Hematopoietic multipotent progenitor cell treated with erythropoietin and hydrocortisone succinate and interleukin-3 and kit ligand, for 15 days (in vitro differentiated cells): ENCODE data around the gene TMIGD2.

Experiments used
- DNase-seq: peaks from one replicate; pipeline ENCODE4 v3.0.0-alpha.2; 2015; ENCODE audit warnings: low spot score

Gene TMIGD2

DNA sequence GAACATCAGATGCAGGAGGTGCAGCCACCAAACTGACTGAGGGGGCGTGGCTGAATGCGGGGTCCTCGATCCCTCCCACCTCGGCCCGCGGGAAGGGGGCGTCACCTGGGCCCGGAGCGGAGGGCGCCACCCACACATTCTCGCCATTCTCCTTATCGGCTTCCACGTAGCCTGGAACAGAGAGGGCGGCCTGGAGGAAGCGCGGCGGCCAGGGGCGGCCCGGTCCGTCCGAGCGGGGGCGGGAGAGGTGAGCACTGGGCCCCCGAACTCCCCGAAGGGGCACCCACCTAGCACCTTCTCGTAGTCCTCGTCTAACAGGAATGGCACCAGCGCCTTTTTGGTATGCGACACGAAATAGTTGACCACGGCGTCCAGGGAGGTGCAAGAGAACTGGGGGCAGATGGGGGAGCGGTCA lies 24.7 kb upstream of the TMIGD2 start:
- DNase-seq: no peak

DNA sequence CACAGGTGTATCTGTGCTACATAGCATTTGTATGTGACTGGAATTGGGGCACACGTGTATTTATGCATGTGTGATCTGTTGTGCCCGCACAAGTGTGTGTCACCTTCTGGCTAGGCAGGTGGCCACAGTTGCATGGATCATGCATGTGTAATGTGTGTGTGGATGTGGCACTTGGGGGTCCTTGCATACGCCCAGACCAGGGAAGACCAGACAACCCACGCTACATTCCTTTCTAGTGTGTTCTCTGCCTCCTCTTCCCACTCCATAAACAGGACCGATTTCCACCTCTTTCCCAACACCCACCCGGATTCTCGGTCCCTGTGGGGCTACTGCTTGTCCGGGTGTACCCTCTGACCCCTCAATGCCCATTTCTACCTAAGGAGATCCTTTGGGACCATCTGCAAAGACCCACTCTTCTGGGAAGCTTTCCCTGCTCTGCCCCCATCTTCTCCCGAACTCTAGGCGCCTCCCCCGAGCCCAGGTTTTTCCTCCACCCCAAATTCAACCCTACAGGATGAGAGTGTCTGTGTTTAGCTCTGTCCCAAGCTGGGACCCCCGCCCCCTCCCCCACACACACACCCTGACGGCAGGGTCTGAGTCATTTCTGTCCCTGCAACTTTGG lies 24.1 kb upstream of the TMIGD2 start:
- no peak for DNase-seq

DNA sequence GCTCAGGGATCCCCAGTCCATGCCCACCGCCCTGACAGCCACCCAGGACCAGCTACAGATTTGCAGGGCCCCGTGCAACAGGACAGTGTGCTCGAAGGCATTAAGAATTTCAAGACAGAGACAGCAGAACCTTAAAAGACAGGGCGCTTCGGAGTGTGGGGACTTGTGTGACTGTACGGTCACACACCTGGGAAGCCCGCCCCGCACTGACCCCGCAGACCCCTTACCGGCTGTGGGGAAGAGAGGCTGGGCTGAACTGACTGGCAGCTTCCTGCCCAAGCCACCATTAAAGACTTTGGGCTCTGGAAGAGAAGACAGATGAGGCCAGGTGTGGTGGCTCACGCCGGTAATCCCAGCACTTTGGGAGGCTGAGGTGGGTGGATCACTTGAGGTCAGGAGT lies 22.0 kb upstream of the TMIGD2 start:
- DNase-seq: no peak

DNA sequence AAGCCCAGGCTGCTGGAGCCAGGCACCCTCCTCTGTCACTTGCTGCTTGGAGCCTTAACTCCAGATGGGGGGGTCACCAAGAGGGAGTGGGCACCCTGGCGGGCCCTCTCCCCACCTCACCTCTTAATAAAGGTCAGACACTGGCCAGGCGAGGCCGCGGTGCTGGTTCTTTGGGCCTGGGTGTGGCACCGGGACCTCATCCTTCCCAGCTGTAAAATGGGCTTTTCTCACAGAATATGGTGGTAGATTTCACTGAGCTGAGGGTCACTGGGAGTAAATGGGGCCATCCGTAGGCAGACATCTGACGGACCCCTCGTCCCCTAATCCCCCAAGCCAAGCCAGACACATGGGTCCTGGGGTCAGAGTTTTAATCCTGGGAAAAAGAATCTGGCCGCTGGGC lies 21.5 kb upstream of the TMIGD2 start:
- no peak for DNase-seq

DNA sequence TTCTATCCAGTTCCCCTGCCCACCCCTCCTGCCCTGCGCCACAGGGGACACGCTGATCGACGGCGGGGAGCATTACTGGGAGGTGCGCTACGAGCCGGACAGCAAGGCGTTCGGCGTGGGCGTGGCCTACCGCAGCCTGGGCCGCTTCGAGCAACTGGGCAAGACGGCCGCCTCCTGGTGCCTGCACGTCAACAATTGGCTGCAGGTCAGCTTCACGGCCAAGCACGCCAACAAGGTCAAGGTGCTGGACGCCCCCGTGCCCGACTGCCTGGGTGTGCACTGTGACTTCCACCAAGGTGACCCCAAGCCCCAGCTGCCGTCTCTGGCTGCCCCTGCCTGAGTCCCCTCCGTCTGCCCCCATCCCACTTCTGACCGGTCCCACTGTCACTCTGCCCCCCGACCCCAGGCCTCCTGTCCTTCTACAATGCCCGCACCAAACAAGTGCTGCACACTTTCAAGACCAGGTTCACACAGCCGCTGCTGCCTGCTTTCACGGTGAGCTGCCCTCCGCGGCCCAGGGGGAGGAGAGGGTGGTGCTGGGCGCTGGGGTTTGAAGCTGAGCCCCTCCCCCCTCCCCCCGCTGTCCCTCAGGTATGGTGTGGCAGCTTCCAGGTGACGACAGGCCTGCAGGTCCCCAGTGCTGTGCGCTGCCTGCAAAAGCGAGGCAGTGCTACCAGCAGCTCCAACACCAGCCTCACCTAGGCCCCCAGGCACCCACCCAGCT lies 20.9 kb upstream of the TMIGD2 start:
- DNase-seq: no peak

DNA sequence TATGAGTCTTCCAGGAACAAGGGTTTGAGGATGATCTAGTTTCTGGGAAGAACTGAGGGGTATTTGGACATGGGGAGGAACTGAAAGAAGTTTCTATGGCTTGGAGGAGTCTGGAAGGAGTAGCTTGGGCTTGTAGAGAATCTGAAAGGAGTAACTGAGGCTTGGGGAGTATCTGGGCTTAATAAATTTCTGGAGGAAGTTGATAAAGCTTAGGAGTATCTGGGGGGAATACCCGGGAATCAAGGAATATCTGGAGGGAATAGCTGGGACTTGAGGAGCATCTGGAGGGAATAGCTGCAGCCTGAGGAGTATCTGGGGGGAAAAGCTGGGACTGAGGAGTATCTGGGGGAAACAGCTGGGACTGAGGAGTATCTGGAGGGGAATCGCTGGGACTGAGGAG lies 18.2 kb upstream of the TMIGD2 start:
- DNase-seq: no peak

DNA sequence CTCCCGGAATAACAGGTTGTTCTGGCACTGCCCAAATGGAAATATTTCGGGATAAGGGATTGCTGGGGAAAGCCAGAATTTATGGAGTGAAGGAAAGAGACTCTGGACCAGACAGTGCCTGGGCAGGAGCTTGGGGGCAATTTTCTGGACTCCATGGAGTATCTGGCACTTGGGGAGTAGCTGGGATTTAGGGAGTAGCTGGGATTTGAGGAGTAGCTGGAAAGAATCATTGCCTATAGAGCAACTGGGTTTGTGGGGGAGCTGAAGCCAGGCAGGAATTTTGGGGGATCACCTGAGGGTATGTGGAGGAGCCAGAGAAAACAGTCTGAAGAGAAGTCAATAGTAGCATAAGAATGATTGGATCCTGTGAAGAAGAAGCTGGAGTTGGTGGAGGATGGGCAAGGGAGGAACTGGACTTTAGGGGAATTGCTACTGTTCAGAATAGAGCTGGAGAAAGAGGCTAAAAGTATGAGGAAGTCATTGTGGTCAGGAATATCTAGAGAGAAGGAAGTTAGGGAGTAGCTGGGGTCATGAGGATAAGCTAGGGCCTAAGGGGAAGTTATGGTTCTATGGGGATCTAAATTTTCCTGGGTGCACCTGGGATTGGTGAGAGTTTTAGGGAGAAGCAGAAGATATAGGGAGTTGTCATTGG lies 17.0 kb upstream of the TMIGD2 start:
- no peak for DNase-seq

DNA sequence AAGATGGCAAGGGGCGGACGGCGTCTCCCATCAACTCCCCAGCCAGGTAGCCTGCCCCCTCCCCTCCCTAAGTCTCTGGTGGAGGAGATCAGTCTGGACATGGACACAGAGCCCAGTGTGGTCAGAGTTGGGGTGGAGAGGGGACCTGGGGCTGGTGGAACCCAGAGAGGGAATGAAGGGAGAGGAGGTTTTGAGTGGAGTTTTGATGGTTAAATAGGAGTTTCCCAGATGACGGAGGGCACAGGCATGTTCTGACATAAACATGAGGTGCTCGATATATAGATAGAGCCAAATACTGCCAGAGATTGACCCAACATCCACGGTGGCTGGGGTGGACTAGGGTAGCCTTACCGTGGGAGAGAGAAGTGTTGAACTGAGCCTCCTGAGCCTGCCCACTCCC lies 16.3 kb upstream of the TMIGD2 start:
- DNase-seq: no peak

DNA sequence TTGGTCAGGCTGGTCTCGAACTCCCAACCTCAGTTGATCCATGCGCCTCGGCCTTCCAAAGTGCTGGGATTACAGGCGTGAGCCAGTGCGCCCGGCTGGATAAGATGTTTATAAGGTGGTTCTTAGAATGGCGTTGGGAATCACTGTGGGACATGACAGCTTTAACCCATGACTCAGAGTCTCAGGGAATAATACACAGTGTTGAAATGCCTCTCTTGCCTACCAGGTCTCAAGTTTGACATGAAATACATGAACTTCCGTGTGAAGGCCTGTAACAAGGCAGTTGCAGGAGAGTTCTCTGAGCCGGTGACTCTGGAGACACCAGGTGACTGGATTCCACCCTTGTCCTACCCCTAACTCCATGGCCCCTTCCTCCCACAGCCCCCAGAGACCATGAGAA lies 14.8 kb upstream of the TMIGD2 start:
- no peak for DNase-seq

DNA sequence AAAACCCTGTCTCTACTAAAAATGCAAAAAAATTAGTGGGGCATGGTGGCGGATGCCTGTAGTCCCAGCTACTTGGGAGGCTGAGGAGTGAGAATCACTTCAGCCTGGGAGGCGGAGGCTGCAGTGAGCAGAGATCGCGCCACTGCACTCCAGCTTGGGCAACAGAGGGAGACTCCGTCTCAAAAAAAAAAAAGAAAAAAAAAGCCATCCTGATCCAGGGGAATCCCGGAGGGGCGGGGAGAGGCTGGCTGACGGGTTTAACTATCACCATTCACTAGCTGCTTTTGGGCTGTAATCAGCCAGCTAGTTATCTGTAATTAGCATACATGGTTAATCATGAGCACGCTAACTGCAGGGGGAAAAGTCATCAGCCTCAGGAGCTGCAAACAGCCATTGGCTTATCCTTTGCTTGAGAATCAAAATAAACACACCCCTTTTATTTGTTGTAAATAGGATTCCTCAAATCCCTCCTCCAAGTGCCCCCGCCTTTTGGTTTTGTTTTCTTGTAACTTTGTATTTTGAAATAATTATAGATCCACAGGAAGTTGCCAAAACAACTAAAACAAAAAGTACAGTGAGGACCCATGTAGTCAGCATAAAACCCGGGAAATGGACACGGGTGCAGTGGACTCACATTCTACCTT lies 11.8 kb upstream of the TMIGD2 start:
- DNase-seq: no peak

DNA sequence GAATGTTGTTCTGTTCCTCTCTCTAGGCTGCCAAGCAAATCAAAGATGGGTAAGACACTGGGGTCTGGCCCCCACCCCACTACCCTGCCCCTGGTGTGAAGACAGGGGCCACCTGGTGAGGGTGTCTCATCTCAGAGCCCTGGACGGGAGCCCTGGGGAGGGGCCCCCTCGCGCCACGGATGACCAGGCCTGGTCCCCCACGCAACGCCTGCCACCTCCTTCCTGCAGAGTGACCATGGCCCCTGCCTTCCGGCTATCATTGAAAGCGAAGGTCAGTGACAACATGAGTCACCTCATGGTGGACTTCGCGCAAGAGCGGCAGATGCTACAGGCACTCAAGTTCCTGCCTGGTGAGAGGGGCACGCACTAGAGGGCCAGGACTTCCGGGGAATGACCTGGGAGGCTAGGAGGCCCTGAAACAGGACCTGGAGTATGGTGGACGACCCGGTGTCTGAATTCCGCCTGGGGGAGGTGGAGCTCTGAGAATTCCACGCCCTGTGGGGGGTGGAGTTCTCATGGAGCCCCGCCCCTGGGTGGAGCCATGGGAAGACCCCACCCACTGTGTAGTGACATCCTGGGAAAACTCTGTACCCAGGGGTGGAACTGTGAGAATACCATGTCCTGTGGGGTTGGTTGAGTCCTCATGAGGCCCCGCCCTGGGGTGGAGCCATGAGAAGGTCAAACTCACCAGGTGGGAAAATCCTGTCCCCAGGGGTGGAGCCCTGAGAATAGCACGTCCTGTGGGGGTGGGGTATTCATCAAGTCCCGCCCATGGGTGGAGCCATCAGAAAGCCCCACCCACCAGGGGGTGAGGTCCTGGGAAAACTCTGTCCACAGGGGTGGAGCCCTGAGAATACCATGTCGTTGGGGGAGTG lies 8.3 kb upstream of the TMIGD2 start:
- peak; percentile 9 for DNase-seq

DNA sequence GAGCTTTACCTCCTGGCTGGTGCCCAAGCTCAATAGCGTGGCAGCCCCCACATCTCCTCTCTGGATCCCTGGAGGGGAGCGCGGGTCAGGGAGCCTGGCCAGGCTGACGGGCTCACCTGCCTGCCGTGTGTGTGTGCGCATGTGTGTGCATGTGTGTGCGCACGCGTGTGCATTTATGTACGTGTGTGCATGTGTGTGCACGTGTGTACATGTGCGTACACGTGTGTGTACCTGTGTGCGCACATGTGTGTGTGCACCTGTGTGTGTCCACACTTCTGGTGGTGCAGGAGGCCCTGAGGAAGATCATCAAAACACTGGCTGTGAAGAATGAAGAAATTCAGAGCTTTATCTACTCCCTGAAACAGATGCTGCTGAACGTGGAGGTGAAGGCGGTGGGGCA lies 3.5 kb upstream of the TMIGD2 start:
- no peak for DNase-seq

DNA sequence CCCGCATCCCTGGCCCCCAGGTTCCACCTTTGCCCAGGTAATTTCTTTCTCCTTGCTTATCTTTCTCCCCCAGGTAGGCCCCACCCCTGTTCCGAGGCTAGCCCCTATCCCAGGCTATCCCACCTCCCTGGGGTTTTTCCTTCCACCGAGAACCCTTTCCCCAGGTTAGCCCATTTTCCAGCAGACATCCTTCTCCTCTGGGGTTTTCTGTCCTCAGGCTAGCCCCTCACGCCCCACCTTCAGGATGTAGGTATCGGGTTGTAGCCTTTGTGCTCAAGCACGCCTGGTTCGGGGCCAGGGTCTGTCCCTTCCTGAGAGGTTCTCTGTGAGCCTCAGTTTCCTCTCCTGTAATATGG lies 3.0 kb upstream of the TMIGD2 start:
- DNase-seq: no peak

DNA sequence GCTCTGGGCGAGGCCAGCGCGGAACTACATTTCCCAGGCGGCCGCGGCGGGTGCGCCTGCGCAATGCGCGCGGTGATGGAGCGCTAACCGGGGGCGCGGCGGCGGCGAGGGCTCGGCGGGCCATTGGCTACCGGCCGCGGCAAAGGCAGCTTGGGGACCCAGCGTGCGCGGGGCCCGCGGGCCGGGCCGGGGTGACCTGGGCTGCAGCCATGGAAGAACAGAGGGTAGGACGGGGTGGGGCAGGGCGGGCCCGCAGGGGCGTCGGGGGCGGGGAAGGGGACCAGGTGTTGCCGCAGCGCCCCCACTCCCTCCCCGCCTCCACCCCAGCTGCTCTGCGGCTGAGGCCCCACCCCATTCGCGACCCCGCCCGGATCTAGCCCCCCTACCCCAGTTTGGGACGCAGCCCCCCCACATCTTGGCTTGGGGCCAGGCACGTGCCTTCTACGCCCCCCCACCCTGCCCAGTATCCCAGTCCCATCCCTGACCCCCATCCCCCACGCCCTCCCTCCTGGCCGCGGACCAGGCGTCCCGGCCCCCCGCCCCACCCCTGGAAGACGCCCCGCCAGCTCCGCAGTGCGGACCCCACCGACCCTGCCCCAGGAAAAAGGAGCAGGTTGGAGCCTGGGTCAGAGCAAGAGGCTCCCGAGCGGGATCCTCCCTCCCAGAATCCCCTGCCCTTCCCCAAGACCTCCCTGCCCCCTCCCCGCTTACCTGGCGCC lies 2.5 kb upstream of the TMIGD2 start, which contains the start of gene FSD1:
Gene FSD1, plus strand, starts transcription at position 61 of the 719 bp plus-strand sequence. Its CDS starts 149 bp downstream, at position 210.
- no peak for DNase-seq

DNA sequence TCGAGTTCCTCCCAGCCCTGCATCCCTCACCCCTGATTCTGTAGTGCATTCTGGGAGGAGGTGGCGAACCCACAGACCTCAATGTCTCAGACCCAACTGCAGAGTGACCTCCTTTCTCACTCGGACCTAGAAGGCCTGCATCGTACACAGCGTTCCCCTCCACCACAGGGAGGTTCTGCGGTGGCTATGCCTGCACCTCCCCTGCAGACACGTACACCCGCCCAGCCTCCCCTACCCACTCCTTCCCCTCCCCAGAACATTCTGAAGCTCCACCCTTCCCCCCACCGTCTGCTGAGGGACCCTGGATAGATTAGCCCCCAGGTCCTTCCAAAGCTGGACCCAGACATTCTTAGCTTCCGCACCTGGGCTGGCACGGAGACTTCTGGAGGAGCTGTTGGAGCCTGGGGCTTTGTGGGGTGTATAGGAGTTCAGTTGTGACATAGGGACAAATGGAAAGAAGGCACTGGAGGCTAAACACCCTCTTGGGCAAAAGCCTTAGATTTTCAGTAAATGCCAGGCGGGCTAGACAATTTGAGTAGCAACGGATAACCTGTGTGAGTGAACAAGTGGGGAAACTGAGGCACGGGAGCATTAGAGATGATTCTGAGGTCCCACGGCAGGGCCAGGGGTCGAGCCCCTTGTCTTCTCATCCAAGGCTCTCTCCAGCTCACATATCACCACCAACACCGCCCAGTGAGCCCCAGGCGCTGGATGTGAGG lies 1.8 kb upstream of the TMIGD2 start:
- DNase-seq: no peak

DNA sequence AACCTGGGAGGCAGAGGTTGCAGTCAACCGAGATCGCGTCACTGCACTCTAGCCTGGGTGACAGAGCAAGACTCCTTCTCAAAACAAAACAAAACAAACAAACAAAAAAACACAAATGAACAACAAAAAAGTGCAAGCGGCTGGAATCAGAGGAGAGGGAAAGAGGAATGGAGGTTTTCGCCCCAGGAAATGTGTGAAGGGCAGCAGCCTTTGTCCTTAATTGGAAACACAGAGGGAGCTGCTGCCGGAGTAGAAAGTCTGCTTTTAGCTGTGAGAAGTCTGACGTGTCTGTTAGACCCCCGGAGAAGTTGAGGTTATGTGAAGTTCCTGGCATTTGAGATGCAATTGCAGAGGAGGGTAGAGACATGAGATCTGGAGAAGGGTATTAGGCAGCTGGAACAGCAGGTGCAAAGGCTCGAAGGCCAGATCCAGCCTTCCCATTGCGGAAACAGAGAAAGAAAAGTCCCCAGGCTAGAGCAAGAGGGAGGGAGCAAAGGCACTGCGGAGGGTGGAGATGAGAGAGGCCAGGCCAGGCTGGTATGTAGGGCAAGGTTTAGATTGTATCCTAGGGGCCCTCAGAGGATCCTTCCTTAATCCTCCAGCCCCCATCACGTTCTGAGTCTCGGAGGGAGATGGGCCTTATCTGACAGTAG lies 473 bp downstream of the TMIGD2 start:
- no peak for DNase-seq

DNA sequence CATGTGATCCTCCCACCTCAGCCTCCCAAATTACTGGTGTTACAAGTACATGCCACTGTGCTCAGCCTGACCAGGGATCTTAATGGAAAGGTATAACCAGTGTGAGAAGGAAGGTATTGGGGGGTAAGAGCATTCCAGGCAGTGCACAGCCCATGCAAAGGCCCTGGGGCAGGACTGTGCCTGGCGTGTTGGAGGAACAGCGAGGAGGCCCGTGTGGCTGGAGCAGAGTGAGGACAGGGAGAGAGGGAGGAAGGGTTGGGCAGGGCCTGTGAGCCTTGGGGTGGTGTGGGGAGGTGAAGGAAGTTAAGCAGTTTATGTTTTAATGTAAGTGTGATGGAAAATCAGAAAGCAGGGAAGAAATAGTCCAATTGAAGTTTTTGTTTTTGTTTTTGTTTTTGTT lies 1.6 kb downstream of the TMIGD2 start:
- no peak for DNase-seq

DNA sequence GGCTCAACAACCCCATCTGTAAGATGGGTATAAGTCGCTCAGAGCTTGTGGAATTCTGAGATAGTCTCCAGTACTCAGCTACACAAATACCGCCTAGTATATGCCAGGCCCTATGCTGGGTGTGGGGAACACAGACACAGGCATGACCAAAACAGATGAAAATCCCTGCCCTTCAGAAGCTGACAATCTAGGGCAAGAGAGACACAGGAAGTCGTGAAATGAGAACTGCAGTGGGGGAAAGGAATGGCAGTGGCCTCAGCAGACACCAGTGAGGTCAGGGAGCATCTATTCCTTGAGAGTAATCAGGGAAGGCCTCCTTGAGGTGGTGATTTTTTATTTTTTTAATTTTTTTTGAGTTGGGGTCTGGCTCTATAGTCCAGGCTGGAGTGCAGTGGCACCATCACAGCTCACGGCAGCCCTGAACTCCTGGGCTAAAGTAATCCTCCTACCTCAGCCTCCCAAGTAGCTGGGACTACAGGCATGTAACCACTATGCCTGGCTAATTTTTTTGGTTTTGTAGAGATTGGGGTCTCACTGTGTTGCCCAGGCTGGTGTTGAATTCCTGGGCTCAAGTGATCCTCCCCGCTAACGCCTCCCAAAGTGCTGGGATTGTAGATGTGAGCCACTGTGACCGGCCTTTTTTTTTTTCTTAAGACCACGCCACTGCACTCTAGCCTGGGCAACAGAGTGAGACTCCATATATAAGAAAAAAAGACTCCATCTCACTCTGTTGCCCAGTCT lies 3.2 kb downstream of the TMIGD2 start:
- no peak for DNase-seq
